AG09309 (cell line): Measurements from ENCODE around the gene TMED10.

Experiments
- DNase-seq: peaks from one replicate; pipeline ENCODE4 v3.0.0-alpha.2; 2010; ENCODE audit warnings: low read depth
- H3K4me3 ChIP-seq: 2 replicates; pipeline ENCODE4 v1.5.1; 2011; ENCODE audit warnings: mild to moderate bottlenecking, low read depth, low read length, moderate library complexity; ENCODE audit not compliant: control insufficient read depth
- CTCF ChIP-seq: IDR thresholded peaks from 2 replicates; pipeline ENCODE4 v1.5.1; 2011; ENCODE audit warnings: mild to moderate bottlenecking, low read depth, low read length, inconsistent platforms; ENCODE audit not compliant: insufficient read depth, control insufficient read depth; ENCODE audit errors: missing control alignments

Gene TMED10

GRCh38 chr14:75121552-75121951 lies 54.9 kb downstream of the TMED10 start:
- no peak for DNase-seq
- TF ChIP-seq CTCF = no peak
- no peak overlapping the region for H3K4me3 ChIP-seq

GRCh38 chr14:75120541-75121291 lies 55.7 kb downstream of the TMED10 start:
- no peak overlapping the region for H3K4me3 ChIP-seq
- no peak for DNase-seq
- no peak for TF ChIP-seq CTCF

- DNase-seq = no peak
- no peak for TF ChIP-seq CTCF
Measured at GRCh38 chr14:75119056-75119455, 57.4 kb downstream of the TMED10 start.

GRCh38 chr14:75113932-75114539 lies 62.4 kb downstream of the TMED10 start:
- no peak for TF ChIP-seq CTCF
- no peak overlapping the region for H3K4me3 ChIP-seq
- DNase-seq = no peak

More at GRCh38 chr14:75119056-75119455, 57.4 kb downstream of the TMED10 start:
- no peak overlapping the region for H3K4me3 ChIP-seq

- H3K4me3 ChIP-seq = no peak overlapping the region
- DNase-seq = no peak
- no peak for TF ChIP-seq CTCF
Measured at GRCh38 chr14:75109877-75110276, 66.5 kb downstream of the TMED10 start.

GRCh38 chr14:75107186-75107585 lies 69.2 kb downstream of the TMED10 start:
- no peak overlapping the region for H3K4me3 ChIP-seq
- DNase-seq = no peak
- TF ChIP-seq CTCF = no peak

- H3K4me3 ChIP-seq = no peak overlapping the region
- no peak for DNase-seq
- no peak for TF ChIP-seq CTCF
Measured at GRCh38 chr14:75101491-75101890, 74.9 kb downstream of the TMED10 start.
